Endothelial cell of umbilical vein (primary cell): ENCODE results near the gene TPRA1.

Source experiments
- EZH2 ChIP-seq: IDR thresholded peaks from 2 replicates; pipeline ENCODE4 v1.6.1; 2012; ENCODE audit warnings: borderline replicate concordance, low read depth, mild to moderate bottlenecking, moderate library complexity, low read length, inconsistent platforms; ENCODE audit not compliant: severe bottlenecking
- POLR2A ChIP-seq: IDR thresholded peaks from 2 replicates; pipeline ENCODE4 v1.6.1; 2012; ENCODE audit warnings: low read depth, mild to moderate bottlenecking, control low read depth, low read length
- TF ChIP-seq, protein P1 (sequence below), 2 donors: IDR thresholded peaks; 1 replicate in 1 of 2; 2 replicates in 1 of 2; pipeline ENCODE4 v1.5.1; 2011; ENCODE audit warnings: low read length in 2 of 2, mild to moderate bottlenecking in 2 of 2, moderate library complexity in 2 of 2, control low read depth in 1 of 2, inconsistent platforms in 1 of 2, low read depth in 1 of 2; ENCODE audit not compliant: insufficient read depth in 1 of 2; ENCODE audit errors: extremely low read depth in 1 of 2

- TF ChIP-seq, protein P1, sequence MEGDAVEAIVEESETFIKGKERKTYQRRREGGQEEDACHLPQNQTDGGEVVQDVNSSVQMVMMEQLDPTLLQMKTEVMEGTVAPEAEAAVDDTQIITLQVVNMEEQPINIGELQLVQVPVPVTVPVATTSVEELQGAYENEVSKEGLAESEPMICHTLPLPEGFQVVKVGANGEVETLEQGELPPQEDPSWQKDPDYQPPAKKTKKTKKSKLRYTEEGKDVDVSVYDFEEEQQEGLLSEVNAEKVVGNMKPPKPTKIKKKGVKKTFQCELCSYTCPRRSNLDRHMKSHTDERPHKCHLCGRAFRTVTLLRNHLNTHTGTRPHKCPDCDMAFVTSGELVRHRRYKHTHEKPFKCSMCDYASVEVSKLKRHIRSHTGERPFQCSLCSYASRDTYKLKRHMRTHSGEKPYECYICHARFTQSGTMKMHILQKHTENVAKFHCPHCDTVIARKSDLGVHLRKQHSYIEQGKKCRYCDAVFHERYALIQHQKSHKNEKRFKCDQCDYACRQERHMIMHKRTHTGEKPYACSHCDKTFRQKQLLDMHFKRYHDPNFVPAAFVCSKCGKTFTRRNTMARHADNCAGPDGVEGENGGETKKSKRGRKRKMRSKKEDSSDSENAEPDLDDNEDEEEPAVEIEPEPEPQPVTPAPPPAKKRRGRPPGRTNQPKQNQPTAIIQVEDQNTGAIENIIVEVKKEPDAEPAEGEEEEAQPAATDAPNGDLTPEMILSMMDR (IDR thresholded peaks at IDR 0.05; ENCODE audit: extremely low read depth in 1 of 2, insufficient read depth in 1 of 2, low read depth in 1 of 2, low read length in 2 of 2): no peak
- TF ChIP-seq EZH2: no peak
- TF ChIP-seq POLR2A: no peak
These were observed 51.0 kb downstream of the TPRA1 start for GRCh38 chr3:127539366-127540060.
